ENCODE data around the gene CBFA2T3.
"Not testable (repeated sequence)": the region's sequence is repeated elsewhere in the genome, so short reads cannot be mapped to it uniquely, and the experiment has no call there.

The CBFA2T3 gene

DNA sequence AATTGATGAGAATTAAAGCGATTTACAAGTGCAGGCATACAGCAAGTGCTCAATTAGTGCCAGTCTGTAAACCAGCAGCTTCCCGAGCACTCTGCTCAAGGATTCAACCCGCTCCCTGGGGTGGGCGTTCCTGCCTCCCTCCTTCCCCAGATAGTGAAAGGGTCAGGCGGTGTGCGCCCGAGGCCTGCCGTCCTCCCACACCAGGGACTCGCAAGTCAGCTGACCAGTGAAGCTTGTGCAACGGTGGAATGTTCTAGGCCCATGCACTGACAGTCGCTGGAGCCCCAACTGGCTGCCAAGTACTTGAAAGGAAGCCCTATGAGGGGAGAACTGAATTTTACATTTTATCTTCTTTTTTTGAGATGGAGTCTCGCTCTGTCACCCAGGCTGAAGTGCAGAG lies 57.1 kb downstream of the CBFA2T3 start:
- no peaks in the 10 kb centered on the region for H3K36me3 ChIP-seq (ENCODE audit: insufficient read depth, low read length)

DNA sequence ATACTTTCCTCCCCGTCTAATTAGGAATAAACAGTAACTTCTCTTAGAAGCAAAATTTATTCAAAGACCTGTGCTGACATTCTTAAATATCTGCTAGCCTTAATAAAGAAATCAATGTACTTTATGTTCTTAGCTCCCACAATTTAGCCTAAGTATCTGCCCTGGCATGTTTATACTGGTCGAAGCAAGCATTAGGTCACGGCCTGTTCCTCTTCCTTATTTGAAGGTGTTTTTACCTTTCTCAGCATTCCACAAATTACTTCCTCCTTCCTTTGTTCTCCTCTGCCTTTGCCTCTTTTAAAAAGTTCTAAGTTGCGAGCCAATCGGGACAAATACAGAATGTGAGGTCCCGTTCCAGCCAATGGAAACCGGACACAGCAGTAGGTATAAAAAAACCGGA lies 58.1 kb downstream of the CBFA2T3 start:
- H3K36me3 ChIP-seq (ENCODE audit: insufficient read depth, low read length); H3K9me3 ChIP-seq (ENCODE audit: control insufficient read depth, insufficient read depth, low read length); H3K4me1 ChIP-seq (ENCODE audit: insufficient read depth, low read length); H3K9ac ChIP-seq (ENCODE audit: low read depth, low read length): not testable (repeated sequence)

More for the DNA sequence above, 57.1 kb downstream of the CBFA2T3 start:
- Histone ChIP-seq H3K4me1 (ENCODE audit: insufficient read depth, low read length) (peaks cover 13% of the 10 kb centered on the region; the same call in 1 of the 2 replicates), H3K9me3 (ENCODE audit: control insufficient read depth, insufficient read depth, low read length) (no peaks in the 10 kb centered on the region; the same call in 1 of the 2 replicates), H3K9ac (ENCODE audit: low read depth, low read length) (no peak overlapping the region)

DNA sequence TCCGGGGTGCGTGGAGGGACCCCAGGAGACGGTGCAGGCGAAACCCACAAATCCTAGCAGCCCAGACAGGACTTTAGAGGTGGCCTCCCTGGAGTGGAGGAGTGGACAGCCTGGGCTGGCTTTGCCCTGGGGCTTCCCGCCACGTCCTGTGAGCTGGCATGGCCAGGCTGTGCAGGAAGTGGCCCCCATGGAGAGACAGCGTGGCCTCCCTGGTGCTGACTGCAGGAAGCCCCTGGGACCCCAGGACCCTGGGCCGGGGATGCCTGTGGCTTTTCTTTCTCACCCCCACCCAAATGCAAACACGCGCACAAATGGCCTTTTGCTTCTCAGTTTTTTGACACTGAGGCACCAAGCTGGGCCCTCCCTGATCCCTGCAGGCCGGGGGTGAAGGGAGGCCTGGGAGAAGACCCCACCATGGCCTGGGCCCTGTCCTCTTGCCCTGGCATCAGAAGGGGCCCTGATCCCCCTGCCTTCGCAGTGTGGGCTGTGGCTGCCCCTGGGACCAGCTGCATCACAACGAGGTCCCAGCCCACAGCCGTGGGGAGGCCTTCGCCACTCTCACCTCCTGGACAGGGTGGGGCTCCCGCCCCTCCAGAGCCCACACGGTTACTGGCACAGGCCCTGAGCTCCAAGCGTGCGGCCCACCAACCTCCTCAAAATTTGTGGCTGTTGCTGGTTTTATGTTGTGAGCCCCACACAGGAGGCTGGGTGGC lies 58.9 kb downstream of the CBFA2T3 start:
- no peaks in the 10 kb centered on the region for H3K36me3 ChIP-seq (ENCODE audit: insufficient read depth, low read length)
- H3K9ac ChIP-seq (ENCODE audit: low read depth, low read length) = no peak overlapping the region
- peaks cover 1% of the 10 kb centered on the region; the same call in 1 of the 2 replicates for H3K4me1 ChIP-seq (ENCODE audit: insufficient read depth, low read length)
- H3K9me3 ChIP-seq (ENCODE audit: control insufficient read depth, insufficient read depth, low read length) = no peaks in the 10 kb centered on the region; the same call in 1 of the 2 replicates

DNA sequence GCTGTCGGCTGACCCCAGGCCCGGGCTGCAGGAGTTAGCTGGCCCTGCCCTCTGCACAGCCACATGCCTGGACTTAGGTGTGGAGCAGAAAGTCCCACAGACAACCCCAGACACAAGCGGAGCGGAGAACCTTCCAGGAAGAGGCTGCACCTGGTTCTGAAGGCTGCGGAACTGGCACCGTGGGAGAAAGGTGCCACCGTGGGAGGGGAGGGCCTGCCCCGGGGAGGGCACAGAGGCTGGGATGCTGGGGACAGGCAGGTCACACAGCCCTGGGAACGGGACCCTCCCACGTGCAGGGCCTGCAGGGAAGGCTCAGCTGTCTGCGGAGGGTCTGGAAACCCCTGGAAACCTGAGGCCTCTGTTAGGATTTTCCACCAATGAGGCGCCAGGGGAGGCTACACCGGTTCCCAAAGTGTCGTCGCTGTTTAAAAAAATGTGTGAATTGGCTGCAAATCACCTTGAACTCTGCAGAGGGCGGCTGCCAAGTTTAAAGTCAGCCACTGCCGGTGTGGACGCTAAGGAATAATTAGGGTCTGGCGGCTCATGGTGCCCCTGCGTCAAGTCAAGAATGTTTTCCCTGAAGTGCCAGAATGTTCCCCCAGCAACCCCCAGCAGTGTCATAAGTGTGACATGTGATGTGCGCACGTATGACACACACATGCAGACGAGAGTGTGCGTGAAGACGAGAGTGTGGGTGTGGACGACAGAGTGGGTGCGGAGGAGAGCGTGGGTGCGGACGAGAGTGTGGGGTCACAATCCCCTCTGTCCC lies 59.7 kb downstream of the CBFA2T3 start:
- Histone ChIP-seq H3K9me3 (ENCODE audit: control insufficient read depth, insufficient read depth, low read length) (no peaks in the 10 kb centered on the region; the same call in 1 of the 2 replicates), H3K9ac (ENCODE audit: low read depth, low read length) (no peak overlapping the region), H3K4me1 (ENCODE audit: insufficient read depth, low read length) (no peaks in the 10 kb centered on the region; the same call in 1 of the 2 replicates), H3K36me3 (ENCODE audit: insufficient read depth, low read length) (no peaks in the 10 kb centered on the region)

DNA sequence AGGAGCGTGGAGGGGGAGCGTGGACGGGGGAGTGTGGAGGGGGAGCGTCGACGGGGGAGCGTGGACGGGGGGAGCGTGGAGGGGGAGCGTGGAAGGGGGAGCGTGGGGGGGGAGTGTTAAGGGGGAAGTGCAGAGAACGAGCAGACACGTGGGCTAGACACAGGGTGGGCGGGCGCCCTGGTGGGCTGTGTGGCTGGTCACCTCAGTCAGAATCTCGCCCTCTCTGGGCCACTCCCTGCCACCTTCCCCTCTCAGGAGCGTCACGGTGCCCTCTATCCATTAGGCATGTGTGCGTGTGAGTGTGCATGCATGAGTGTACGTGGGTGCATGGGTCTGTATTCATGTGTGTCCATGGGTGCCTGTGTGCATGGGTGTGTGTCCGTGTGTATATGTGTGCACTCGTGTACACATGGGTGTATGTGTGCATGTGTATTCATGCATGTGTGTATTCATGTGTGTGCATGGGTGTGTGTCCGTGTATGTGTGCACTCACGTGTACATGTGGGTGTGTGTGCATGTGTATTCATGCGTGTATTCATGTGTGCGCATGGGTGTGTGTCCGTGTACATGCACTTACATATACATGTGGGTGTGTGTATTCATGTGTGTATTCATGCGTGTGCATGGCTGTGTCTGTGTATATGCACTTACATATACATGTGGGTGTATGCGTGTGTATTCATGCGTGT lies 61.2 kb downstream of the CBFA2T3 start:
- no peaks in the 10 kb centered on the region for H3K36me3 ChIP-seq (ENCODE audit: insufficient read depth, low read length)
- H3K4me1 ChIP-seq (ENCODE audit: insufficient read depth, low read length) = no peaks in the 10 kb centered on the region; the same call in 1 of the 2 replicates
- no peaks in the 10 kb centered on the region; the same call in 1 of the 2 replicates for H3K9me3 ChIP-seq (ENCODE audit: control insufficient read depth, insufficient read depth, low read length)
- H3K9ac ChIP-seq (ENCODE audit: low read depth, low read length) = no peak overlapping the region

DNA sequence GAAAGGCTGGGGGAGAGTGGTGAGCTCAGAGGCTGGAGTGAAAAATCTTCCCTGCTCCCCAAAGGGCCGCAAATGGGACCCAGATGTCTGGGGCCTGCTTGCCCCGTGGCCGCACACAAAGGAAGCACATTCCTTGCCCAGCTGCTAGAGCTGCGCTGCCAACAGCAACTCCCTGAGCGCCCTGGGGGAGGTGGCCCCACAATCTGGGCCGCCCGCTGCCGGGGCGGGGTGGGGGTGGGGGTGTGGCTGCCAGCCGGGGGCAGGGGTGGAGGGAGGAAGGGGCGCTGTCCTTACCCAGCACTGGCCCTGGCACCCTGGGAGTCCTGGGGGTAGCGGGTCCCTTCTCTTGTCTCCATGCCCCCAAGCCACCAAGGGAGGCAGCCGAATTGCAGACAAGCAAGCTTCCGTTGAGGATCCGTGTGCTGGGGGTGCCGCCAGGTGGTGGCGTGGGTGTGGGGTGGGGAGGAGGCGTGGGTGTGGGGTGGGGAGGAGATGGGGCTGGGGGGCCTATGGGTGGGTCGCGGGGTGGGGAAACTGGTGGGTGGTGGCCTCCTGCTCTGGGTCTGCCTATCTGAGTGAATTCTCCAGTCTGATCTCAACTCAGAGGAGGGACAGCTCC lies 62.1 kb downstream of the CBFA2T3 start:
- no peaks in the 10 kb centered on the region; the same call in 1 of the 2 replicates for H3K9me3 ChIP-seq (ENCODE audit: control insufficient read depth, insufficient read depth, low read length)
- H3K36me3 ChIP-seq (ENCODE audit: insufficient read depth, low read length) = no peaks in the 10 kb centered on the region
- no peak overlapping the region for H3K9ac ChIP-seq (ENCODE audit: low read depth, low read length)
- no peaks in the 10 kb centered on the region; the same call in 1 of the 2 replicates for H3K4me1 ChIP-seq (ENCODE audit: insufficient read depth, low read length)

DNA sequence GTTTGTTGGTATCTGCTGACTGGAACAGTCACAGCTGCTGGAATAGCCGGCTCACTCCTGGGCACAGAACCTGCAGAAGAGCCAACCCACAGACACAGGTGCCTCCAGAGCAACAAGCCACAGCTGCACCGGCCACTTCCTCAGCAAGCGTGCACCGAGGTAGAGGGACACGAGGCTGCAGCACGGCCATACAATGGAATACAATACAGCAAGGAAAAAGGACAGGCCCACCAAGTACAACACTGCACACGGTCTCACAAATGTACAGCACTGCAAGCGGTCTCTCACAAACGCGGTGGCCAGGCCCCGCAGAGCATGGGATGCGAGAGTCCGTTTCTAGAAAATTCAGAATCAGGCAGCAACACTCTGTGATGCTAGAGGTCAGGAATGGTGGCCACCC lies 63.1 kb downstream of the CBFA2T3 start:
- no peaks in the 10 kb centered on the region for H3K36me3 ChIP-seq (ENCODE audit: insufficient read depth, low read length)
- H3K4me1 ChIP-seq (ENCODE audit: insufficient read depth, low read length) = no peaks in the 10 kb centered on the region; the same call in 1 of the 2 replicates

DNA sequence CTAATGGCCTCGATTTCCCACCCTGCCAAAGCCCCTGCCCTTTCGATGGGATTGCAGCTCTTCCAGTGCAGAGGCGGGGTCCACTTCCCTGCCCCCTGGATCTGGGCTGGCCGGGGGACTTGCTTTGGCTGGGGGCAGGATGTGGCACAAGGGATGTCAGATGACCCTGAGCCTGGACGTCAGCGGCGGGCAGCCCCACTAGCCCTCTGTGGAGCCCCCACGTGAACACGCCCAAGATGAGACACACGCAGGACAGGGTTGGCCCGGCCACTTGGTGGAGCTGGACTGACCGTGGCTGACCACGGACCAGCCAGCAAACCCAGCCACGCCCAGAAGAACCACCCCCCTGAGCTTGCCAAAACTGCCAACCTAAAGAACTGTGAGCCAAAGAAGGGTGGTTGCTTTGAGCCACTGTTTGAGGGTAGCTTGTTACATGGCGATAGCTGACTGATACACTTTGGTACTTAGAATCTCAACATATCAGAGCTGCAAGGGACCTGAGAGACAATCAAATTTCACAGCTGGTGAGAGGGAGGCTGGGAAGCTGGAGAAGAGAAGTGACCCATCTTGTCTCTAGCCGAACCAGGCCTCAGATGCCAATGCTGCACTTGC lies 63.9 kb downstream of the CBFA2T3 start:
- Histone ChIP-seq H3K9ac (ENCODE audit: low read depth, low read length) (no peak overlapping the region), H3K4me1 (ENCODE audit: insufficient read depth, low read length) (no peaks in the 10 kb centered on the region; the same call in 1 of the 2 replicates), H3K36me3 (ENCODE audit: insufficient read depth, low read length) (no peaks in the 10 kb centered on the region), H3K9me3 (ENCODE audit: control insufficient read depth, insufficient read depth, low read length) (no peaks in the 10 kb centered on the region)

More for the DNA sequence above, 63.1 kb downstream of the CBFA2T3 start:
- Histone ChIP-seq H3K9ac (ENCODE audit: low read depth, low read length) (no peak overlapping the region), H3K9me3 (ENCODE audit: control insufficient read depth, insufficient read depth, low read length) (no peaks in the 10 kb centered on the region)

DNA sequence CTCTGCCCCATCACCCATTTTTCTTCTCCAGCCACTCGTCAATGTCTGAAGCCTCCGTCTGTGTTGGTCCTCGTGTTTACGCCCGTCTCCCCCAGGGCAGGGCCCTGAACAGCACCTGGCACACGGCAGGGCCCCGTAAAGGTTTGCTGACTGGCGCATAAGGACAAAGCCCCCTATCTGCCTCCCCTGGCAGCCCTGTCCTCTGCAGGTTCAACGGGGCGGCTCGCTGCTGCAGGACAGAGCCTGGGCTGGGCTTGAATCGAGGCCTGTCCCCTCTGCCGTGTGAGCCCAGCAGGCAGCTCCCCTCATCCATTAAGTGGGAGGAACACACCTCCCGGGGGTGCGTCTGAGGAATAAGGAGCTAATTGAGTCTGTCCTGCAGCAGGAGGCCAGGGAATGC lies 64.5 kb downstream of the CBFA2T3 start:
- H3K9ac ChIP-seq (ENCODE audit: low read depth, low read length) = no peak overlapping the region
- no peaks in the 10 kb centered on the region; the same call in 1 of the 2 replicates for H3K4me1 ChIP-seq (ENCODE audit: insufficient read depth, low read length)
- no peaks in the 10 kb centered on the region for H3K9me3 ChIP-seq (ENCODE audit: control insufficient read depth, insufficient read depth, low read length)
- H3K36me3 ChIP-seq (ENCODE audit: insufficient read depth, low read length) = no peaks in the 10 kb centered on the region

DNA sequence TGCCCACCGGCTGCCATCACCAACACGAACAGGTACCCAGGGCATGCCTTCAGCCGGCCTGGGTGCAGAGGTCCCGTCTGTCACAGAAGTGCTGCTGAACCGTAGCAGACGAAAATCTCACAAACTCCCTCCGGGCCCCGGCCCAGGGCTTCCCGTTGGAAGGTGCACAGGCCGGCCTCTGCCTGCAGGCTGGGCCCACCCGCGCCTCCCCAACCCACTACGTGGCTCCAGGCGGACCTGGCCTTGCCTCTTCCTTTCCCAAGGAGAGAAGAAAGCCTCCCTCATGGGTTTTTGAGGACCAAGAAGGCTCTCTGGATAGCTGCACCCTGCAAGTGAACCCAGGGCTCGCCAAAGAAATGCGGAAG lies 65.1 kb downstream of the CBFA2T3 start:
- H3K36me3 ChIP-seq (ENCODE audit: insufficient read depth, low read length) = no peaks in the 10 kb centered on the region
- H3K9me3 ChIP-seq (ENCODE audit: control insufficient read depth, insufficient read depth, low read length) = no peaks in the 10 kb centered on the region
- H3K9ac ChIP-seq (ENCODE audit: low read depth, low read length) = no peak overlapping the region
- no peaks in the 10 kb centered on the region for H3K4me1 ChIP-seq (ENCODE audit: insufficient read depth, low read length)

DNA sequence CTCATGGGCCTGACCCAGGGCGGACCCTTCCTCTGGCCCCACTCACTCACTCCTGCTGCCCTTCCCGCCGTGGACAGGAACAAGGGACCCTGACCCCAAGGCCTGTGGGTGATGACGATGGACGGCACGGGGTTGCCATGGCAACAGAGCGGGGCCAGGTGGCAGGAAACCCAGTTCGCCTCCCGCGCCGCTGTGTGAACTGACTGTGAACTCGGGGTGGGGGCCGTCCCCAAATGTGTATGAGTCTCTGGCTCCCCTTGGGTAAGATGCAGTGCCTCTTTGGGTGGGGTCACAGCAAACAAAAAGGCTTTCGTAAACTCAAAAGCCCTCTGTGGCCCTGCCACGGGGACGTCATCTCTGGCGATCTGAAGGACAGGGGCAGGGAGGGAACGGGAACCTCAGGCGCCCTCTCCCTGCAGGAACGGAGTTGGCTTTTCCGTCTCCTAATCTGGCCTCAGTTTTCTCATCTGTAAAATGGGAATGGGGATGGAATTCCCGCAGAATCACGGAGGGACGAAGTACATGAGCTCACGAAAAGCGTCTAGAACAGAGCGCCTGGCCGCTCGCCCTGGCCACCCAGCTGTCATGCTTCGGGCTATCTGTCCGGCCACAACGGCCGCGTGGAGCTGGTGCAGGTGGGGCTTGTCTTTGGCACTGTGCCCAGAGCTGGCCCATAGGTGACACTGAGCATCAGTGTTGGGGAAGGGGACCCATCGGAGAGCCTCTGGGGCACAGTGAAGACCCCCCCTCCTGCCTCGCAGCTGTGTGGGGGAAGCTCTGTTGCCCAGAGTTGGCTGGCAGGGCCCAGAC lies 65.7 kb downstream of the CBFA2T3 start:
- Histone ChIP-seq H3K9me3 (ENCODE audit: control insufficient read depth, insufficient read depth, low read length) (no peaks in the 10 kb centered on the region), H3K4me1 (ENCODE audit: insufficient read depth, low read length) (no peaks in the 10 kb centered on the region), H3K9ac (ENCODE audit: low read depth, low read length) (no peak overlapping the region), H3K36me3 (ENCODE audit: insufficient read depth, low read length) (no peaks in the 10 kb centered on the region)

DNA sequence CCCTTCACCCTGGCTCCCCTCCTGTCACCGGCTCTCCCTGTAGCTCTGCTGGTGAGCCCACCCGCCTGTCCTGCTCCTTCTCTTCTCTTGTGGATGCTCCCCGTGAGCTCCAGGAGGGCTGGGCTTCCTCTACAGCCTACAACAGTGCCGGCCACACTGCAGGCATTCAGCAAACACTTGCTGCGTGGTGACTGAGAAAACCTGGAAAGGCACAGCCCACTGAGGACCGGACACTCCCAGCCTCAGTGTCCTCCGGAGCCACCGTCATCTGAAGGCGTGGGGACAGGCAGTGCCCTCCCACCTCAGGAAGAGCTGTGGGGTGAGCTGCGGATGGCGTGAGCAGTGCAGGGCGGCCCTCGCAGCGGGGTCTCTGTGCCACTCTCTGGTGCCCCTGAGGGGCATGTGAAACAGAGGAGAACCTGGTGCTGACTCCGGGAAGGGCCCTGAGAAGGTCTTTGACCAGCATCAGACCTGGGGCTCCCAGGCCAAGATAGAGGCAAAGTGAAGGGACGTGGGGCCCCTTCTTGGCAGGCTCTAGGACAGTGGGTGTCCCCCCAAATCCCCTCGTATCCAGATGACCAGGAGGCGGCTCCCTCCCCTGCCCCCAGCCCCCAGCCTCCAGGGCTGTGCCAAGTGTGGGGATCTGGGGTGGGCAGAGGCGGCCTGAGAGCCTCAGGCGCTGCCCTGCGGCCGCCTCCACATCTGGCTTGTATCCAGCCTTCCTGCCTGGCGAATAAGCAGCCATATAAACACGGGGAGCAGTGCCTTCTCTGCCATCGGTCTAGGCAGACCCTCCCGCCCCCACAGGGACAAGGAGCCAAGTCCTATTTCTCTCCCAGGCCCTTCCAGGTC lies 66.5 kb downstream of the CBFA2T3 start:
- Histone ChIP-seq H3K9ac (ENCODE audit: low read depth, low read length) (no peak overlapping the region), H3K4me1 (ENCODE audit: insufficient read depth, low read length) (no peaks in the 10 kb centered on the region; the same call in 1 of the 2 replicates), H3K9me3 (ENCODE audit: control insufficient read depth, insufficient read depth, low read length) (no peaks in the 10 kb centered on the region)

More for the DNA sequence above, 66.5 kb downstream of the CBFA2T3 start:
- no peaks in the 10 kb centered on the region for H3K36me3 ChIP-seq (ENCODE audit: insufficient read depth, low read length)
